Neural cell (in vitro differentiated cells): ENCODE measurements around the gene FAF2. TPM values are rescaled to one million over a fixed set of nuclear protein-coding genes. Genes with fewer than 3 reads are reported as not detected.

Source experiments
- H2AFZ ChIP-seq: fragments of 200-600, 300-800 bp; sonication (generic), shearing (Covaris generic); 2 replicates; pipeline ENCODE4 v1.6.0; 2014; ENCODE audit warnings: low read depth, mild to moderate bottlenecking, antibody characterized with exemption, low read length, moderate library complexity
- H3F3A ChIP-seq: fragments of 200-600 bp; shearing (Covaris generic); 2 replicates; pipeline ENCODE4 v1.6.1; 2016; ENCODE audit warnings: mild to moderate bottlenecking, moderate library complexity, mixed read lengths, antibody characterized with exemption, low read length; ENCODE audit not compliant: insufficient read depth, poor library complexity, severe bottlenecking
- H3K27ac ChIP-seq: fragments of 200-600, 300-800 bp; sonication (generic), shearing (Covaris generic); 2 replicates; pipeline ENCODE4 v1.5.1; 2014; ENCODE audit warnings: mild to moderate bottlenecking, low read length, moderate library complexity
- H3K27me3 ChIP-seq: fragments of 300-800, 200-600 bp; sonication (generic), shearing (Covaris generic); 2 replicates; pipeline ENCODE4 v1.6.0; 2014; ENCODE audit warnings: mild to moderate bottlenecking, low read depth, low read length, moderate library complexity; ENCODE audit not compliant: insufficient read depth
- H3K36me3 ChIP-seq: fragments of 300-800, 200-600 bp; sonication (generic), shearing (Covaris generic); 2 replicates; pipeline ENCODE4 v1.5.1; 2014; ENCODE audit warnings: mild to moderate bottlenecking, antibody characterized with exemption, low read length, moderate library complexity; ENCODE audit not compliant: insufficient read depth
- H3K4me2 ChIP-seq: fragments of 300-800, 200-600 bp; sonication (generic), shearing (Covaris generic); 2 replicates; pipeline ENCODE4 v1.6.0; 2014; ENCODE audit warnings: mild to moderate bottlenecking, low read length
- H3K4me3 ChIP-seq: fragments of 300-800, 200-600 bp; sonication (generic), shearing (Covaris generic); 2 replicates; pipeline ENCODE4 v1.5.1; 2014; ENCODE audit warnings: mild to moderate bottlenecking, low read length, moderate library complexity
- H3K79me2 ChIP-seq: fragments of 200-600 bp; shearing (Covaris generic); replicated peaks from 2 replicates; pipeline ENCODE4 v1.6.0; 2014; ENCODE audit warnings: mild to moderate bottlenecking, low read length, moderate library complexity; ENCODE audit not compliant: insufficient read depth
- H3K9ac ChIP-seq: fragments of 300-800, 200-600 bp; sonication (generic), shearing (Covaris generic); 2 replicates; pipeline ENCODE4 v1.6.1; 2016; ENCODE audit warnings: mild to moderate bottlenecking, low read length, mixed read lengths
- H3K9me2 ChIP-seq: fragments of 200-600 bp; shearing (Covaris generic); 2 replicates; pipeline ENCODE4 v1.6.1; 2016; ENCODE audit warnings: mild to moderate bottlenecking, low read length, mixed read lengths; ENCODE audit not compliant: insufficient read depth
- H3K9me3 ChIP-seq: fragments of 200-600, 300-800 bp; sonication (generic), shearing (Covaris generic); 2 replicates; pipeline ENCODE4 v1.6.1; 2016; ENCODE audit warnings: mild to moderate bottlenecking, mixed run types, low read length, moderate library complexity, mixed read lengths
- H4K20me1 ChIP-seq: fragments of 200-600 bp; shearing (Covaris generic); 2 replicates; pipeline ENCODE4 v1.6.1; 2016; ENCODE audit warnings: mild to moderate bottlenecking, mixed run types; ENCODE audit not compliant: insufficient read depth
- CTCF ChIP-seq: fragments of 450-650 bp; IDR thresholded peaks from 2 replicates; pipeline ENCODE4 v1.5.1; 2014; ENCODE audit warnings: antibody characterized with exemption, mild to moderate bottlenecking, moderate library complexity; ENCODE audit not compliant: poor library complexity, severe bottlenecking
- EP300 ChIP-seq: fragments of 450-650 bp; conservative IDR thresholded peaks from 2 replicates; pipeline ENCODE4 v1.6.1; 2014; ENCODE audit warnings: antibody characterized with exemption, mild to moderate bottlenecking, moderate library complexity; ENCODE audit not compliant: poor library complexity, severe bottlenecking
- EZH2 ChIP-seq: fragments of 200-600, 300-800 bp; shearing (Covaris generic), sonication (generic); IDR thresholded peaks from 2 replicates; pipeline ENCODE4 v1.6.1; 2014; ENCODE audit warnings: antibody characterized with exemption, low read length, borderline replicate concordance, mild to moderate bottlenecking; ENCODE audit not compliant: insufficient read depth, poor library complexity, severe bottlenecking
- MXI1 ChIP-seq: fragments of 450-650 bp; conservative IDR thresholded peaks from 2 replicates; pipeline ENCODE4 v1.6.1; 2014; ENCODE audit warnings: antibody characterized with exemption, mild to moderate bottlenecking; ENCODE audit not compliant: poor library complexity, severe bottlenecking
- POLR2AphosphoS5 ChIP-seq: IDR thresholded peaks from 2 replicates; pipeline ENCODE4 v1.6.1; 2012
- RAD21 ChIP-seq: fragments of 450-650 bp; conservative IDR thresholded peaks from 2 replicates; pipeline ENCODE4 v1.6.1; 2014; ENCODE audit warnings: antibody characterized with exemption, mild to moderate bottlenecking, moderate library complexity
- REST ChIP-seq: IDR thresholded peaks from 2 replicates; pipeline ENCODE4 v1.6.1; 2012; ENCODE audit warnings: borderline replicate concordance
- SMC3 ChIP-seq: fragments of 450-650 bp; conservative IDR thresholded peaks from 2 replicates; pipeline ENCODE4 v1.6.1; 2014; ENCODE audit warnings: antibody characterized with exemption, mild to moderate bottlenecking, moderate library complexity; ENCODE audit not compliant: poor library complexity
- TAF1 ChIP-seq: IDR thresholded peaks from 2 replicates; pipeline ENCODE4 v1.6.1; 2012; ENCODE audit warnings: low read depth
- polyA plus RNA-seq: library from polyadenylated mRNA; depleted of rRNA; stranded (reverse); fragments of >200 nt; gene quantifications from 2 replicates; pipeline ENCODE4 v1.2.3, GENCODE V29; 2014

Gene FAF2
- polyA plus RNA-seq, 1 donor from 2014 or later = 30.8 TPM

- H3K9me3 ChIP-seq = no peaks in the 10 kb centered on the region
Measured at GRCh38 chr5:176524138-176524537, 76.0 kb downstream of the FAF2 start.

GRCh38 chr5:176524987-176525386 lies 76.8 kb downstream of the FAF2 start:
- Histone ChIP-seq H3F3A (no peaks in the 10 kb centered on the region), H3K4me3 (no peak overlapping the region), H3K4me2 (no peak overlapping the region), H2AFZ (no peak overlapping the region), H3K27ac (no peak overlapping the region), H4K20me1 (no peaks in the 10 kb centered on the region), H3K9ac (no peak overlapping the region), H3K36me3 (no peaks in the 10 kb centered on the region), H3K9me3 (no peaks in the 10 kb centered on the region), H3K27me3 (no peaks in the 10 kb centered on the region), H3K79me2 (no peaks in the 10 kb centered on the region), H3K9me2 (no peaks in the 10 kb centered on the region)
- TF ChIP-seq TAF1 (no peak), SMC3 (no peak), EZH2 (no peak), EP300 (no peak), RAD21 (no peak), CTCF (no peak), POLR2AphosphoS5 (no peak), MXI1 (no peak)

More at GRCh38 chr5:176524138-176524537, 76.0 kb downstream of the FAF2 start:
- H3K27me3 ChIP-seq = no peaks in the 10 kb centered on the region
- H4K20me1 ChIP-seq = no peaks in the 10 kb centered on the region
- no peaks in the 10 kb centered on the region for H3K79me2 ChIP-seq
- no peak overlapping the region for H2AFZ ChIP-seq
- no peaks in the 10 kb centered on the region for H3F3A ChIP-seq
- no peaks in the 10 kb centered on the region for H3K36me3 ChIP-seq
- H3K4me3 ChIP-seq = no peak overlapping the region
- no peak overlapping the region for H3K9ac ChIP-seq
- TF ChIP-seq REST (no peak), EP300 (no peak), EZH2 (no peak), SMC3 (no peak), RAD21 (no peak), TAF1 (no peak), POLR2AphosphoS5 (no peak), MXI1 (no peak), CTCF (no peak)
- H3K4me2 ChIP-seq = no peak overlapping the region
- H3K9me2 ChIP-seq = no peaks in the 10 kb centered on the region
- H3K27ac ChIP-seq = no peak overlapping the region
